Central memory CD4-positive, alpha-beta T cell (primary cell): ENCODE data around the gene ZFYVE27.

Experiments
- DNase-seq: peaks from one replicate; pipeline ENCODE4 v3.0.0; 2022

ZFYVE27 gene

DNA sequence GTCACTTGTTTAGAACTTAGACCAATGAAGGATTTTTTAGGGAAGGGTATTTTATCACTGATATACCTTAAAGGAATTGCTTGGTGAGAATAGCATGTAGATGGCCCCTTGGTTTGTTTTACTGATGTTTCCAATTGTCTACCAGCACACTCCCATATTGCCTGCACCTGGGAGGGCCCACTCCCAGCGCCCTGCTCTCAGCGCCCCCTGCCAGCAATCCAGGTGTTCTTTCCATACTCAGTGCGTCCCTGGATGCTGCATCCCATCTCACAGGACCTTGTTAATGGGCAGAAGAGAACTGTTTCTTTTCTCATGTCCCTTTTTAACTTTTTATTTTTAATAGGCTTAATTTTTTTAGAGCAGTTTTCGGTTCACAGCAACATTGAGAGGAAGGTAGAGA lies 59.0 kb downstream of the ZFYVE27 start:
- DNase-seq = no peak

DNA sequence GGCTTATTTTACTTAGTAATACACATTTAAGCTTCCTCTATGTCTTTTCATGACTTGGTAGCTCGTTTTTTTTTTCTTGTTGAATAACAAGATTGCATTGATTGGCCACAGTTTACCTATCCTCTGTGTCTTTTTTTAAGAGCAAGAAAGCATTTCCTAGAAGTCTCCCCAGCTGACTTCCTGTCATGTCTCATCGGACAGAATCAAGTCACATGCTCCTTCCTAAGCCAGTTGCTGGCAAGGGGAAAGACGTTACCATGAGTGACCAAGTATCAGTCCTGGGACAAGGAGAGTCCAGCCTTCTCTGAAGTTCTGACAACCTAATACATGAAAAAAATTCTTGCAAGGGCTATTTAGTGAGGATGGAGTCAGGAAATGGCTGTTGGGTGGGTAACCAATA lies 59.7 kb downstream of the ZFYVE27 start:
- peak; percentile 40 for DNase-seq

DNA sequence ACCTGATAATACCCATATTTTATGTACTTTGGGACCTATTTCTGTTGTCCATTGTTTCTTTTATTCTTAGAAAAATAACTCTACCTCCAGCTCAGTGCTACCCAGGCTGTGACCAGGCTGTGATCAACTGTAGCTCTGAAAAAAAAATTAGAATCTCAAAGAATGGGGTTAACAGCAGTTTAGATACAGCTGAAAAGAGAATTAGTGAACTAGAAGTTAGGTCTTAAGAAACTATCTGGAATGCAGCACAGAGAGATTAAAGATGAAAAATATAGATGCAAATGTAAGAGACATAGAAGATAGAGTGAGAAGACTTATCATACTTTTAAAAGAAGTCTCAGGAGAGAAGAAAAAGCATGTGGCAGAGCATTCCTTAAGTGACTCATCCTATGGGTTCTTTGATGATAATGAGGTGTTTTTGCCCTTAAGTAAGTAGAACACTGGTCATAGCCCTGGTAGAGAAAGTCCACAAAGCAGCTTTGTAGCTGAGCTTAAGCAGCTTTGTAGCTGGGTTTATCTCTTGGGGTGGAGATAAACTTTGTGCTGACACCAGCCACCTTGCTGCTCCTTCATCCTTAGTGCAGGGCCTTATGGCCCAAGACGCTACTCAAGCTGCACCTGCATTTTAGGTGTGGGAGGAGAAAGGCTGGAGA lies 62.2 kb downstream of the ZFYVE27 start:
- DNase-seq = no peak

DNA sequence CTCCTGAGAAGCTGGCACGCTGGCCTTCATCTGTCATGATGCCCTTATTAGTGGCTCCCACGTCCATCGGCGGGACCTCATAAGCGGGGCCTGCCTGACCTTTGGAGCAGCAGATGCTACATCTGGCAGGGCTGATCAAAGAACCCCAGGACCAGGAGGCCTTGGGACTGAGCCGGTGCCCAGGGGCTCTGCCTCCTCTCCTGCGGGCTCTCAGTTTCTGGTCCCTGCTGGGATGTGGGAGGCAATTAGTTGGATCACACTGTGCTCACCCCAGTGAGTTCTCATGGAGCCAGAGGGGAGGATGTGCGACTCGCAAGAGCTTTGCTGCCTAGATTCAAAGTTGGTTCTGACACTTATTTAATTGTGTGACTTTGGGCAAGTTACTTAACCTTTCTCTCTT lies 63.5 kb downstream of the ZFYVE27 start:
- no peak for DNase-seq

DNA sequence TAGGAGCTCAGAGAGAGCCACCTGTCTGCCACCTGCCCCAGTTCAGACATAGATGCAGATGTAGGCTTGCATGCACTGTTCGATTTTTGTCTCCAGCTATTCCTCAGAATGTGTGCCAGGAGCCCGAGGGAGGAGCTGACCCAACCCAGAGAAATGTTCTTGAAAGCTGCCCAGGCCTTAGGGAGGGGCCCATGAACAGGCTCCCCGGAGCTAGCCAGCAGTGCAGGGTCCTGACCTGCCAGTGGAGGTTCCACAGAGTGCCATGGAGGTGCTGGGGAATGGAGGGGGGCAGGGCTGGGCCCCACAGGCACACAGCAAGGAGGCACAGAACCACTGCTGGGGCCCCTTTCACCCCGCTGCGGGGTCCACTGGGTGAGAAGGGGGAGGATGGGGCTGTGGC lies 64.5 kb downstream of the ZFYVE27 start:
- DNase-seq = no peak

DNA sequence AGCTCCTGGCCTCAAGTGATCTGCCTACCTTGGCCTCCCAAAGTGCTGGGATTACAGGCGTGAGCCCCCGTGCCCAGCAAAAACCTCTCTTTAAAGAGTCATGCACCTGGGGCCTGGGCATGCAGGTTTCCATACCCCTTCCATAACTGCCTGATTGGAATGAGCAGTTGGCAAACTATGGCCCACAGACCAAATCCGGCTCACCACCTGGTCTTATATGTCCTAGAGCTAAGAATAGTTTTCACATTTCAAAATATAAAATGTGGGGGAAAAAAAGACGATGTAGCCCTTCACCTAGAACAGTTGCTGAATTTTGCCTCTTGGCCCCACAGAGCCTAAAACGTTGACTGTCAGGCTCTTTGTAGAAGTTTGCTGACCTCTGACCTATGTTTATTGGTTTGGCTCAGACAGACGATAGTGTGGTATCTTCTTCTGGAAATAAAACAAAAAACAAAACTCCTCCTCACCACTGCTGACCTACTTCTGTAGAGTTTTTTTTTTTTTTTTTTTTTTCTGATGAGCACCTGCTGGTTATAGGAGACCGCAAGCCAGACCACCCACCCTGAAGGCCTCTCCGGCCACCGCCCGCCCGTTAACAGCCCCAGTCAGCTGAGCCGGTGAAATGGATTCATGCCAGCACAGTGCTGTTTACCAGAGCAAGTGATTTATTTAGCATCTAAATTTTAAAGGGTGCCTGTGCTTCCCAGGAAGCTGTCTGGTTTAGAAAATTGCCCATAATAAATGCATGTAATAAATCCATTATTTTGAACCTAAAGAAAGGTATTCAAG lies 68.4 kb downstream of the ZFYVE27 start:
- DNase-seq = no peak

DNA sequence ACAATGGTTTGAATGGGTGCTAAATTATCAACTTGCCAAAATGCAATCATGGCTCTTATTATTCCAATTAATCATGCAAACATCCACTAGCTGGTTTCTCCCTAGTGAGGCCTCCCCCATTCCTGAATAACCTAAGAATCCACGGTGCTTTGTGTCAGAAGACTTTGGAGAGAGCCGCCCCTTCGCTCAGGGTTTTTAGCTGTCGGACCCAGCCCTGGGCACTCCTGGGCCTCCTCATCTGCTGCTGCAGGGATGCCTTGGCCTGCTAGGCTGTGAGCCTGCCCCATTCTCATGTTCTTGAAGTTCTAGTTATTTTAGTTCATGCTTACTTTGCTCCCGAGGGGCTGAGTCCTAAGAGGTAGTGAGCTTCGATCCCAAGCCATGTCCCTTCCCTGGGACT lies 69.0 kb downstream of the ZFYVE27 start:
- no peak for DNase-seq

DNA sequence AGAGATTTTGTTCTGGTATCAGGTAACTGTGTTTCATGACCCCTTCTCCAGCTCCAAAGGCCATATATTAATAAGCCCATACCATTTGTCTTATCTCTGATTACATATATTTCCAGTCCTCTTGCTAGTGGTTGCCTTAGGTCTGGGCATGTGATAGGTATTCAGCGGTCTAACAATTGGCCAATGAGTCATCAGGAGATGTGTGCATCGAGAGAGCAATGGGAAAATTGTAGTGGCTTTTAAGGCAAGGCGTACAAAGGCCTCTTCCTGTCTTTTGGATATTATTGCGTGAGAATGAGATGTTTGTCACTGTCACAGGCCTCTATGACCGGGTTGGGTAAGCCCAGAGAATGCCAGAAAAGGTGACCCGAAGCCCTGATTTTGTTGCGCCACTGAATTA lies 73.5 kb downstream of the ZFYVE27 start:
- DNase-seq = no peak
